NCI-H82 treated with DMSO at 0.1 percent for 48 hours (cell line): ENCODE measurements around the gene NDUFA9.

ENCODE experiments used
- DNase-seq: peaks from one replicate; lab custom pipeline; 2025; ENCODE audit not compliant: unreplicated experiment; lab: John Stamatoyannopoulos, UW

Gene NDUFA9

GRCh38 chr12:4685317-4685716 lies 36.4 kb downstream of the NDUFA9 start:
- DNase-seq, result no peak

- no peak for DNase-seq
Observed at GRCh38 chr12:4690760-4691159, 41.8 kb downstream of the NDUFA9 start.
